ENCODE results near the gene INPP5A. TPM values are rescaled to one million over a fixed set of nuclear protein-coding genes. Genes with fewer than 3 reads are reported as not detected.

Gene INPP5A
- total and polyA plus RNA-seq, 2 of the 13 experiments (the other 11 are each of a cell fraction or from before 2014, with no cell fraction given) = 17.5 to 37.9 TPM

- H2AFZ ChIP-seq (ENCODE audit: low read length) = no peak overlapping the region
- H3K27me3 ChIP-seq (ENCODE audit: control insufficient read depth in 1 of 2, insufficient read depth in 2 of 2, low read length in 2 of 2) = no peaks in the 10 kb centered on the region; a peak in 1 of 5 replicates
- WGBS (ENCODE audit: low lambda C conversion rate) = 96% methylated on average over 7 of the region's 7 CpGs
- H3K4me3 ChIP-seq (replicated peaks in 1 of 3; ENCODE audit: insufficient read depth in 1 of 3, low read depth in 2 of 3, low read length in 3 of 3) = no peak overlapping the region
- H3K4me2 ChIP-seq (ENCODE audit: low read depth, low read length) = no peak overlapping the region
- POLR2A ChIA-PET = no interaction called here
- no peak for ATAC-seq
- in situ Hi-C loops (cut with HindIII; ENCODE audit: extremely low pct_ligation_motif_present, low pct_unique_long_range_greater_than_20kb) = no loop called here
- FAIRE-seq = no peak
- no peak overlapping the region for H3K9ac ChIP-seq (ENCODE audit: insufficient read depth, low read depth, low read length)
- H3K4me1 ChIP-seq (ENCODE audit: insufficient read depth, low read length) = peaks cover 49% of the 10 kb centered on the region
- H4K20me1 ChIP-seq (ENCODE audit: insufficient read depth, low read length) = no peaks in the 10 kb centered on the region
- no peak for DNase-seq (ENCODE audit: low spot score)
- TF ChIP-seq CCAR2 (optimal IDR thresholded peaks at IDR 0.05; ENCODE audit: low read depth, low read length) (no peak), SRSF4 (IDR thresholded peaks at IDR 0.05; ENCODE audit: low read depth, low read length, poor library complexity, severe bottlenecking) (no peak), SMYD3 (CRISPR knock-in tag; IDR thresholded peaks at IDR 0.05) (no peak), ZBTB39 (CRISPR knock-in tag; IDR thresholded peaks at IDR 0.05) (no peak), ZBTB49 (CRISPR knock-in tag; IDR thresholded peaks at IDR 0.05; ENCODE audit: borderline replicate concordance) (no peak), ZNF546 (CRISPR knock-in tag; conservative IDR thresholded peaks at IDR 0.05) (no peak), POLR2AphosphoS2 (IDR thresholded peaks at IDR 0.05; ENCODE audit: low read depth, low read length) (no peak)
- CTCF ChIA-PET (ENCODE audit: low intra/inter-chr PET ratio, low total read pairs) = no interaction called here
- intact Hi-C loops (cut with micrococcal nuclease; ENCODE audit: unreplicated experiment) = no loop called here
- H3K9me3 ChIP-seq (ENCODE audit: low read length) = peaks cover 16% of the 10 kb centered on the region
- no peak overlapping the region for H3K27ac ChIP-seq (ENCODE audit: extremely low read length, insufficient read depth, low read length)
- BruUV-seq (replicated peaks) = no TSS peak
- peaks cover 35% of the 10 kb centered on the region for H3K79me2 ChIP-seq (ENCODE audit: insufficient read depth, low read length)
- no peaks in the 10 kb centered on the region for H3K36me3 ChIP-seq (replicated peaks in 1 of 2; ENCODE audit: control insufficient read depth in 1 of 2, insufficient read depth in 2 of 2, low read length in 2 of 2)
These were observed 58.3 kb downstream of the INPP5A start for GRCh38 chr10:132595854-132596253.

Measured in HepG2 (cell line).